ENCODE measurements around the gene CCDC92.

Gene CCDC92

DNA sequence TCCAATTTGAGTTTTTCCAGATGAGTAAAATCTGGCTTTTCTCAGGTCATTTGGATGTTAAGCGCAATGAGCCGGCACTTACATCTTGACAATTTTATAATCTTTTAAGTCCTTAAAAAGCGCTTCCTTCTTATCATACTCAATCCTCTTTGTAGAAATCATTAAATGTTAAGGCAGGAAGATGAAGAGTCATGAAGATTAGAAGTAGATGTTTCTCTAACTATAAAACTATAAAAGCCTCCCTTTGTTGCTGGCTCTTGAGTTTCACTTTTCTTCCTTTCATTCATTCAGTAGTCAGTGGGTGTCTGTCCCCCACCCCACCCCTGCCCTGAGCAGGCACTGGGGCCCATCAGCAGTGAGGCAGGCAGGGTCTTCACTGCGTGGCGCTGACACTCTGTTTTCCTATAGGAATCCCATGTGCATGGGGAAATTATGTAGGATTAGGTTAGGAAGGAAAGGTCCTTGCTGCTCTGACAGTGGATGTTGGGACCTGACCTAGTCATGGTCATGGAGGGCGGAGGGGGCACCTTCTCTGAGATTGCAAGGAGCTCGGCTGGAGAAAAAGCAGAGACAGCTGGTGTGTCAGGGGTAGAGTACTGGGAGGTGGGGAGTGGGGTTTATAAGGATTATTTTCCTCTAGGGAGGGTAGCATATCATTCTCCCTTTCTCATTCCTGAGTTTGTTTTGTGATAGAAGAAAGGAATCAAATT, 65.8 kb downstream of the CCDC92 start:
- no peak for DNase-seq

DNA sequence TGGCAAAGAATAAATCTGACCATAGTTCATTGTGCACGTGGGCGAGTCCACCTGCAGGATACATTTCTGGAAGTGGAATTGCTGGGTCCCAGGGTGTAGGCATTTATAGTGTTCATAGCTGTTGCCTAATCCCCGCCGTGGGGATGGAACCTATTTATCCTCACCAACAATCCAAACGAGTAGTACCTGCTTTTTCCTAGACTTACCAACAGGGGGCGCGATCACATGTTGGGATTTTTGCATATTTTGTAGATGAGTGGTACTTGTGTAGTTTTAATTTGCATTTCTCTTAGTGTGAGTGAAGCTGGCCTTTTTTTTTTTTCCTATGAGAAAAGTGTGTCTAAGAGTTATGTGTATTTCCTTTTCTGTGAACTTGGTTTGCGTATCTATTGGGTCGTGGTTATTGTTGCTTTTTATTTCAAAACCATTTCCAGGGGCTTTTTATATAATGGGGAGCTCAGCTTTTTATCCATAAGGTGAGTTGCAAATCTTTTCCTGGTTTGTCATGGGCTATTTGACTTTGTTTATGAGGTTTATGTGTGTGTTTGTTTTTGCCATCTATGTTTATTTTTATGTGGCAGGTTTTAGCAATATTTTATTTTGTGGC, 67.2 kb downstream of the CCDC92 start:
- peak; percentile 47 for DNase-seq

DNA sequence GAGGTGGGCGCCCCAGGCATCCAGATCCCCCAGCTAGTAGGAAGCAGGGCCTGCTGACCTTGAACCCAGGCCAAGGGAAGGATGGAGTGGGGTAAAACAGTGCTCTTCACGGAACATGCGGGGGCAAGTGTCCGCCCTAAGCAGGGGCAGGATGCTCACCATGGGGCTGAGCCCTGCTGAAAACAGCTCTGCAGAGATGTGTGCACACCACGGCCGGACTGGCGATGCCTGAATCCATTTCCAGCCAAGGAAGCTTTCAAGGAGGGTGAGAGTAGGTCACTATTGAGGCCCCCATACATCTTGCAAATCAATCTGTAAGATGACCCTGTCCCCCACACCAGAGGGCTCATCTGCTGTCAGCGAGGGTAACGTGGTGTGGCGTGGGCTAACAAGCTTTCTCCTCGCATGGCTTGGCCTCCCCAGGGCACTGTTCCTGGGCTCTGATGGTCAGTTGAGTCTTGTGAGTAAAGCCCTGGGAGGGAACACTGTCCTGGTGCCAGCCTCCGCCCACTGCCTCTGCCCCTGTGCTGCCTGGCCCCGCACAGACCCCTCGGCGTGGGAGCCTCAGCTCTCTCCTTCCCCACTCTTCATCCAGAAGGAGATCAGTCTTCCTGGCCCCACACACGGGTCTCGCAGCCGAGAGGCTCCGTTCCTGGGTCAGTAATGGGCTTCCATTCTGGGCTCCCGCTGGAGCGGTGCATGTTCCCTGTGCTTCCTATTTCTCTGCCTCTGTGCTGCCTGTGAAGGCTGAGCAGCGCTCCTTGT, 69.1 kb downstream of the CCDC92 start:
- no peak for DNase-seq

DNA sequence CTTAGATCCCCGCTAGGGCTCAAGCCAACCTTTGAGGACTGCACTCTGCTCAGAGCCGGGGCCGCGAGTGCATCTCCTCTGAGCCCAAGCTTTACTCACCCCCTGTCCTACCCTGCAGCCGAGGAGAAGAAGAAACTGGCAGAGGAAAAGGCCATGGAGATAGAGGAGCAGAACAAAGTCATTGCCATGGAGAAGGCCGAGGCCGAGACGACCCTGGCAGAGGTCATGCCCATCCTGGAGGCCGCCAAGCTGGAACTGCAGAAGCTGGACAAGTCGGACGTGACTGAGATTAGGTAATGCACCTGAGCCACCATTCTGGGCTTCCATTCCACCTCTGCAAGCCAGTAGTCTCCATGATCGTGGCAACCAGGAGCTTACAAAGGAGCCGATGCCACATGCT, 69.8 kb downstream of the CCDC92 start:
- DNase-seq: no peak

DNA sequence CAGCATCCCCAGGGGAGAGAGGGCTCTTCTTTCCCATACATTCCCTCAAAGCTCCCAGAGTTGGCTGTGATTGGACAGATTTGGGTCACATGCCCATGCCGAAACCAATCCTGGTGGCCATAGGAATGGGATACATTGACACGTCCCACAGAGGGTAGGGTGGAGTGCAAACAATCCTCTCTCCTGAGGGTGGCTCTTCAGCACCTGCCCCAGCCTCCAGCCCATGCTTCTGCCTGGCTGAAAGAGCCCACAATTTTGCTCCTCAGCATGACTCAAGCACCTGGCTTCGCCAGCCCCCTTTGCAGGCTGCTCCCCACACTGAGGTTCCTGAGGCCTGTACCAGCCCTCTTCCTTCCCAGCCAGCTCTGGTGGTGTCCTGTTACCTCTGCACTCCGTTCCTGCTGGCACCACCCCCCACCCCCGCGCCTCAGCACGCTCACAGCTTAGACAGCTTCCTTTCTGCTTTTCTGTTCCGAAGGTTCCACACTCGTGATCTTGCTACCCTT, 71.7 kb downstream of the CCDC92 start:
- no peak for DNase-seq

DNA sequence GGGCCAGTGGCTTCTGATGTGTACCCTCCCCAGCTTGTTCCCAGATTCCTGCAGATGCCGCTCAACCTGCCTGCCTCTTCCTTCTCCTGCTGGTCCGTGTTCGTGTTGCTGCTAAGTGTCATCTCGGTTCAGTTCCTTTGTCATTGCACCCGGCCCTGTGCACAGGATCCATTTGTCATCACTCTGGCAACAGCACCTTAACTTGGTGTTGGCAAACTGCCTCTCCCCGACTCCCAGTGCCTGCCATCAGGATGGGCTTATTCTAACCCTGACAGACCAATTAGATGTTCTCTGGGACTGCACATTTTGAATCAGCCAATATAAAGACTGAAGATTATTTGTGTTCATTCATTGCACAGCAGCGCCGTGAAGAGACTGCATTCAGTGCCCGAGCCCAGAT, 73.3 kb downstream of the CCDC92 start:
- no peak for DNase-seq

DNA sequence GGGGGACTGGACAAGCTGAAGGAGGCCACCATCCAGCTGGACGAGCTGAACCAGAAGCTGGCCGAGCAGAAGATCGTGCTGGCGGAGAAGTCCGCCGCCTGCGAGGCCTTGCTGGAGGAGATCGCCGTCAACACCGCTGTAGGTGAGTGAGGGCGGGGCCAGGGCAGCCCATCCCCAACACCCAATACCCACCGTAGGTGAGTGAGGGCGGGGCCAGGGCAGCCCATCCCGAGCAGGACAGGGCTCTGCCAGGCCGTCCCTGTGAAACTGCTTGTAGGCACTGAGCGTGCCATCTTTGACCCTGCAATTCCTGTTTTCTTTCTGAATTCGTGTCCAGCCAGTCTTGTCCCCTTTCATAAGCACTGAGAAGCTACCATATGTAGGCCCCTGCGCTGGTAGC, 74.0 kb downstream of the CCDC92 start:
- DNase-seq: no peak

DNA sequence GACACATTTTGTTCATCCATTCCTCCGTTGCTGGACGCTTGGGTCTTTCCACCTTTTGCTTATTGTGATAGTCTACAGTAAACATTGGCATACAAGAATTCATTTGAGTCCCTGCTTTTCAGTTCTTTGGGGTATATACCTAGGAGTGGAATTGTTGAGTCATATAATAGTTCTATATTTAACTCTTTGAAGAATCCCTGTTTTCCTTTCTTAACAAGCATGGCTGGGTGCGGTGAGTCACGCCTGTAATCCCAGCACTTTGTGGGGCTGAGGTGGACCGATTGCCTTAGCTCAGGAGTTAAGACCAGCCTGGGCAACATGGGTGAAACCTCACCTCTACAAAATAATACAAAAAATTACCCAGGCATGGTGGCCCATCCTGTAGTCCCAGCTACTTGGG, 75.4 kb downstream of the CCDC92 start:
- DNase-seq: no peak

DNA sequence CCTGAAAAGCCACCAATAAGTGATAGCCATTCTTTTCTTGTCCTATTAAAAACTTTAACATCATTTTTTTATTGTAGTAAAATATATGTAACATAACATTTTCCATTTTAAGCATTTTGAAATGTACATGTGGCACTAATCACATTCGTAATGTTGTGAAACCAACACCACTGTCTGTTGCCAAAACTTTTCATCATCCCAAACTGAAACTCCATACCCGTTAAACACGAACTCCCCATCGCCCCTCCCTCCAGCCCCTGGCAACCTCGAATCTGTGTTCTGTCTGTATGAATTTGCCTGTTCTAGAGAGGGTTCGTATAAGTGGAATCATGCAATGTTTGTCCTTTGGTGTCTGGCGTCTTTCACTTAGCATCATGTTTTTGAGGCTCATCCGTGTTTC, 75.9 kb downstream of the CCDC92 start:
- no peak for DNase-seq

DNA sequence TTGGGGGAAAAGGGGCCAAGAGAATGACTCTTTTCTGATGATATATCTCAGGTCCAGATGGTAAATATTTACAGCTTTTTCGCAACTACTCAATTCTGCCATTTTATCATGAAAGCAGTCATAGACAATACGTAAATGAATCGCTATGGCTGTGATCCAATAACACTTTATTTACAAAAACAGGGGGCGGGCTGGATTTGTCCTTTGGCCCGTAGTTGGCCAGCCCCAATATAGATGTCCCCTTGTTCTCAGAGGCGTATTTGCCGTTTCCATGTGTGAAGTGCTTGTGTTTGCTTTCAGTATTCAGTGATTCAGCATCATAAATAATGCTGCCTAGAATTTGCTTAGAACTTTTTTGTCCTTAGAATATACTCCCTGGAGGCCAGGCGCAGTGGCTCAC, 77.2 kb downstream of the CCDC92 start:
- DNase-seq: no peak

DNA sequence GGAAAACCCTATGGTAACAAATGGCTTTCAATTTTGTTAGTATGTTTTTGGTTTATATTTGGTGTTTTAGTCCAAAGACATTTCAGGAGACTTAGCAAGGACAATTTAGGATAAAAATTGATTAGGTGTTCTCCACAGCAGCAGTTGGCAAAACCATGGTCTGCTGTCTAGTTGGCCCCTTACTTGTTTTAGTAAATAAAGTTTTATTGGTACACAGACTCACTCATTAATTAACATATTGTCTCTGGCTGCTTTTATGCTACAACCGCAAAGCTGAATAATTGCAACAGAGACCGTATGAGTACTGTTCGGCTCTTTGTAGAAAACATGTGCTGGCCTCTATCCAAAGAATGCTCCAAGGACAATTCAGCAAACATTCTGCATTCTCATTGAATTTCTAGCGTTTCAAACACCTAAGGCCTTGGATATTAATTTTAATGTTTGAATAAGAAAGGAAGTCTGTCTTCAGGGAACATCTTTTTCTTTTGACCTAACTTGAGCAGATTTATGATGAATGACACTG, 77.7 kb downstream of the CCDC92 start:
- no peak for DNase-seq

DNA sequence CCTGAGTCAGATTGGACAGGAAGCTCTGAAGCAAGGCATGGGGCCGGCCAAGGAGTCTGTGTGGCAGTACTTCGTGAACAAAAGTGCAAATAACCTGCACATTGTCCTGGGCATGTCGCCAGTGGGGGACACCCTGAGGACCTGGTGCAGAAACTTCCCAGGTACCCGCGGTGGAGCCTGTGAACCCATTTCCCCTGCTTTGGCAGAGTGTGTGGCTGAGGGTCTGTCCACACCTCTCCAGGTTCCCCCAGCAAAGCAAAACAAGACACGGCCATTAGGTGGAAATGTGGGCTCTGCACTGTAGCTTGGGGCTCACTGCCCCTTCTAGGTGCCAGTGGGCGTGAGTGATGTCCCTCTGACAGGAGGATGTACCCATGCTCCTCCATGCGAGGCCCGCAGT, 79.4 kb downstream of the CCDC92 start:
- DNase-seq: no peak

DNA sequence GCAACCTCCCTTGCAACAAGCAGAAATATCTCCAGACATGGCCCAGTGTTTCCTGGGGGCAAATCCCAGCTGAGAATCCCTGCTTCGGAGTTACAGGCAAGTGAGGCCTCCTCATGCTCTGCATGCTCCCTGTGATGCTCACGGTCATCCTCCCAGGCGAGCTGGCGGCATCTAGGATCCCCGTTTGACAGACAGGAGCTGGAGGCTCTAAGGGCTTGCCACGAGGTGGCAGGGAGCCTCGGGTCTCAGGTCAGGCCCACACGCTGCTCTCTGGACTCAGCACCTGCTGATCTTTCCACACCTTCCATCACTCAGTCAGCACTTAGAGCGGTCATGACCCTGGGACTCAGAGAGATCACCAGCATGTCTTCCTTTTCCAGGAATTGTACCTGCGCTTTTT, 79.8 kb downstream of the CCDC92 start:
- DNase-seq: no peak

DNA sequence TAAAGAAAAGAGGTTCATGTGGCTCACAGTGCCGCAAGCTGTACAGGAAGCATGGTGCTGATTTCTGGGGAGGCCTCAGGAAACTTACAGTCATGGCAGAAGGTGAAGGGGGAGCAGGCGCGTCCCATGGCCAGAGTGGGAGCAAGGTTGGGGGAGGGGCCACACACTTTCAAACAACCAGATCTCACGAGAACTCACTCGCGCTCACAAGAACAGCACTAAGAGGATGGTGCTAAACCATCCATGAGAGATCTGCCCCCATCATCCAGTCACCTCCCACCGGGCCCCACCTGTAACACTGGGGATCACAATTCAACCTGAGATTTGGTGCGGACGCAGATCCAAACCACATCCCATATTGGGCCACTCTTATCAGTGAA, 80.5 kb downstream of the CCDC92 start:
- no peak for DNase-seq

DNA sequence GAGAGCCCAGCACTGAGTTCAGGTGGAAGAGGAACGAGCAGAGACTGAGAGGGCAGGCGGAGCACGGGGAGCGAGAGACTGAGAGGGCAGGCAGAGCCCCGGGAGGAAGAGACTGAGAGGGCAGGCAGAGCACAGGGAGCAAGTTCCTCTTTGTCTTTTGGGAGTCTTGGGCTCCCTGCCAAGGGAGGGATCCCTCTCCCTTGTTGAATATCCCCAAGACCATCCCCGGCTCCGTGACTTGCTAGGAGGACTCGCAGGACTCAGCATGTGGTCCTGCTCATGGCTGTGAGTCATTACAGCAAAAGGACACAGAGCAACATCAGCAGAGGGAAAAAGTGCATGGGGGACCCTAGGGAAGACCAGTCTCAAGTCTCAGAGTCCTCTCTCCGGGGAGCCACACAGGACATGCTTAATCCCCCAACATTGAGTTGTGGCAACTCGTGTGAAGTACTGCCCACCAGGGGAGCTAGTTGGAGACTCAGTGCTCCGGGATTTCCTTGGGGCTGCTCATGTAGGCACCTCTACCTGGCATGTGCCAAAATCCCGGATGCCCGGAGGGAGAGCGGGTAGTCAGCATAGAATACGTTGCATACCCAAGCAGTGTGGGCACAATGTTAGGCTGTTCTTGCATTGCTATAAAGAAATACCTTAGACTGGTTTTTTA, 81.0 kb downstream of the CCDC92 start:
- DNase-seq: no peak

DNA sequence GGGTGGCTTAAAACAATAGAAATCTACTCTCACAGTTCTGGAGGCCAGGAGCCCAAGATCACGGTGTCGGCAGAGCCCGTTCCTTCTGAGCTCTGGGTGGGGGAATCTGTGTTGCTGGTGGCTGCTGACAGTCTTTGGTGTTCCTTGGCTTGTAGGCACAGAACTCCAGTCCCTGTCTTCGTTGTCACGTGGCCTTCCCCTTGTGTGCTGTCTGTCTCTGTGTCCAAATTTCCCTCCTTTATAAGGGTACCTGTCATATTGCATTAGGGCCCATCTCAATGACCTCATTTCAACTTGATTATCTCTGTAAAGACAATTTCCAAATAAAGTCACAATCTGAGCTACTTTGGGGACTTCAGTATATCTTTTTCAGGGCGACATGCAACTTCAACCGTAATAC, 81.6 kb downstream of the CCDC92 start:
- DNase-seq: no peak

DNA sequence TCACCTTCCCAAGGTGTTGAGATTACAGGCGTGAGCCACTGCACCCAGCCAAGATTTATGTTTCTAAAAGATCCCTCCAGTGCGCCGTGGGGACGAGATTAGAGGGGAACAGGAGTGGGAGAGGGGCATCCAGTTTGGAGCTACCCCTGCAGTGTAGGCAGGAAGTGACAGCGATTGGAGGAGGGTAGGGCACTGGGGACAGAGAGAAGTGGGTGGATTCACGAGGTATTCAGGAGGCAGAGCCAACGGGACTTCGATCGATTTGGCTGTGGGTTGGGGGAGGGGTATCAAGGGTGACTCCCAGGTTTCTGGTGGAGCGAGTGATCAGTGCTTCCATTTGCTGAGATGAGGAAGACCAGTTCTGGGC, 82.1 kb downstream of the CCDC92 start:
- no peak for DNase-seq

DNA sequence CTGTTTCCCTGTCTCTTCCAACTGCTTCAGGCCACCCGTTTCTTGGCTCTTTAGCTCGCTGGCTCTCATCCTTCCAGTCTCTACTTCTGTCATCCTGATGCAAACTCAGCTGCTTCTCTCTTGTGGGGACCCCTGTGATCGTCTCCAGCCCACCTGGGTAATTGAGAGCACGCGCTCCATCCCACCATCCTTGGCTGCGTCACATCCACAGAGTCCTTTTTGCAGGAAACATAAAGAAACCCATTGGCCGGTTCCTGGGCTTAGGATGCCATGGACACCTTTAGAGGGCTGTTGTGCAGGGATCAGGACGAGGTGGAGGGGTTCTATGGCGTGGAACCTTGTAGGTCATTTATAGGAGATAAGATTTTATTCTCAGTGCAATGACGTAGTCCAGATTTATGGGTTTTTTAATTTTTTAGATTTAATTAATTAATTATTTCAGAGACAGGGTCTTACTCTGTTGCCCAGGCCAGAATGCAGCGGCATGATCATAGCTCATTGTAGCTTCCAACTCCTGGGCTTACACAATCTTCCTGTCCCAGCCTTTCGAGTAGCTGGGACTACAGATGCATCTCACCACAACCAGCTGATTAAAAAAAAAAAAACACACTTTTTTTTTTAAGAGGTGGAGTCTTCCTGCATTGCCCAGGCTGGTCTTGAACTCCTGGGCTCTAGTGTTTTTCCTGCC, 82.6 kb downstream of the CCDC92 start:
- no peak for DNase-seq

DNA sequence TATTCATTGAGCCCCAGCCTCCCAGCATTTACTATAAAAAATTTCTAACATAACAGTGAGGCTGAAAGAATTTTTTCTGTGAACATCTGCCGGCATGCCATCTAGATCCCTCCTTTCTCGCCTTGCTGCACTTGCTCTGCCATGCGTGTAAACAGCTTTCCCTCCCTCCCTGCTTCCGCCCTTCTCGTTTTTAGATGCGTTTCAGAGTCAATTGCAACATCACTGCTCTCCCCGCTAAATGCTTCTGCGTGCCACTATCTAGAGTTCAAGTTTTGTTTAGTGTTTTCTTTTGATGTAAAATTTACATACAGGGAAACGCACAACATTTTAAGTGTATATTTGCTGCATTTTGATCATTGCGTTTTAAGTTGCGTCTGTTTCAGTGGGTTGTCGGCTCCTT, 83.6 kb downstream of the CCDC92 start:
- DNase-seq: no peak

DNA sequence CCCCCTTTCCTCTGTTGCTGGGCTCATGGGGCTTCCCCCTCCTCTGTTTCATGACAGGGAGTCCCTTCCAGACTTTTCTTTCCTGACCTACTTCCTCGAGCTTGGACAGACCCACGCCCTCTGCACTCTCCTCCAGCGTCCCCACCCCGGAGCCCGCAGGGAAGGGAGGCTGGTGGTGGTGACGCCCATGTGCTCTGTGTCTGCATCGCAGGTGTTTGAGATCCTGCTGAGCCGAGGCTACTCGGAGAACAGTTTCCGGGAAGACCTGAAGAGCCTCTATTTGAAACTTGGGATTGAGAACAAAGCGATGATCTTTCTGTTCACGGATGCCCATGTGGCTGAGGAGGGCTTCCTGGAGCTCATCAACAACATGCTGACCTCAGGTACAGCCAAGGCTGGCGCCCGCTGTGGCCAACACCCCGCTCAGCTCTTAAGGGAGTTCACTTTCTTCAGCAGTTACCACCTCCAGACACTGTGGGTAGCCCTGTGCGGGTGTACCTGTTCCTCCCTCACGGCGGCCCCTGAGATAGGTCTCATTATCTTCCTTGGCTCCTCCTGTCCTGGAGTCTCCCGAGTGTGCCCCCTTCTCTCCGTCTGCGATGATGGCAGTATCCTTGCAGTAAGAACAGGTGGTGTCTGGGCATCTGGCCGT, 85.6 kb downstream of the CCDC92 start:
- DNase-seq: no peak

DNA sequence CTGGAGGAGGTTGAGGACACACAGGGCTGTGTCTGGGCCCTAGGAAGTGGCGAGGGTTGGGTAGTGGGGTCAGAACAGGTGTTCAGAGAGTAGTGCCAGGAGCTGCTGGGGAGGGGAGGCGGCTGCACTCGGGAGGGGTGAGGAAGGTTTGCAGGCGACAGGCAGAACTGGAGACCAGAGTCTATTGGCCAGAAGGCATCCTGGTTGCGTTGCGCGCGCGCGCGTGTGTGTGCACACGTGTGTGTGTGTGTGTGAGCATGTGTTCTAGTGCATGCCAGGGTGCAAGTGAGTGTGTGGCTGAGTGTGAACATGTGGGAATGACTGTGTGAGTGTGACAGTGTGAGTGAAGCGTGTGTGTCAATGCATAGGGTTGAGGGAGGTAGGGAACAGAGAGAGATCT, 86.4 kb downstream of the CCDC92 start:
- no peak for DNase-seq
